Hematopoietic multipotent progenitor cell treated with erythropoietin and hydrocortisone succinate and interleukin-3 and kit ligand, for 17 days (in vitro differentiated cells): ENCODE measurements around the gene SPTLC2.

Source experiments
- DNase-seq: peaks from one replicate; pipeline ENCODE4 v3.0.0-alpha.2; 2015; ENCODE audit warnings: low spot score

SPTLC2 gene

DNA sequence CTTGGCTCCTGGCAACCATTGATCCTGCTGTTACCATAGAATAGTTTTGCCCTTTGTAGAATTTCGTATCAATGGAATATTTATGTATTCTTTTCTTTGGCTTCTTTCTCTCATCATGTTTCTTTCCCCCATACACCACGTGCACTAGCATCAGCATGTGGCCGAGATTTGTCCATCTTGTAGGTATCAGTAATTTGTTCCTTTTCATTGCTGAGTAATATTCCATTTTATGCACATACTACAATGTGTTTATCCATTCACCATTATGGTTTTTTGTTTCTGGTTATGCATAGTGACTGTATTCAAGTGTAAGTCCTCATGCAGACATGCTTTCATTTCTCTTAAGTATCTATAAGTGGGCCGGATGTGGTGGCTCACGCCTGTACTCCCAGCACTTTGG lies 113.3 kb downstream of the SPTLC2 start:
- no peak for DNase-seq

DNA sequence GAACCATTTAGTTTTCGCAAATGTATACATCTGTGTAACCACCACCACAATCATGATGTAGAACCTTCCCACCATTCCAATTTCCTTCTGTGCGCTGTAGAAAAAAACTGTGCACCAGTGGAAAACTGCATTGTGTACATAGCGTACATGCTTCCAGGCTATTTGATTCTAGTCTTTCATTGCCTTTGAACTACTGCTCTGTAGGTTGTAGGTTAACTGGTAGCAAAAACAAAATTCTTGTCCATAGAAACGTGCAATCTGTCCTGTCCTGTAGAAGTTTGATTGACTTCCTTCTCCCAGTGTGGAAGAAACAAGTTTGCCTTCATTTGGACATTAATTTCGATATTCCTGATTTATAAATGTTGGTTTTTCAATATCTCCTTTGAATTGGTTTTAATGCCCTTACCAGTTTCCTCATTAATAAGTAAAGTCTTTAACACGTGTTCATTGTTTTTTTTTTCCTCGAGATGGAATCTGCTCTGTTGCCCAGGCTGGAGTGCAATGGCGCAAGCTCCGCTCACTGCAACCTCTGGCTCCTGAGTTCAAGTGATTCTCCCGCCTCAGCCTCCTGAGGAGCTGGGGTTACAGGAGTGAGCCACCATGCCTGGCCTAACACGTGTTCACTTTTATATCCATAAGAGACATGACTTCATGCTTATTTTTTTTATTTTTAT lies 114.2 kb downstream of the SPTLC2 start:
- DNase-seq = no peak

DNA sequence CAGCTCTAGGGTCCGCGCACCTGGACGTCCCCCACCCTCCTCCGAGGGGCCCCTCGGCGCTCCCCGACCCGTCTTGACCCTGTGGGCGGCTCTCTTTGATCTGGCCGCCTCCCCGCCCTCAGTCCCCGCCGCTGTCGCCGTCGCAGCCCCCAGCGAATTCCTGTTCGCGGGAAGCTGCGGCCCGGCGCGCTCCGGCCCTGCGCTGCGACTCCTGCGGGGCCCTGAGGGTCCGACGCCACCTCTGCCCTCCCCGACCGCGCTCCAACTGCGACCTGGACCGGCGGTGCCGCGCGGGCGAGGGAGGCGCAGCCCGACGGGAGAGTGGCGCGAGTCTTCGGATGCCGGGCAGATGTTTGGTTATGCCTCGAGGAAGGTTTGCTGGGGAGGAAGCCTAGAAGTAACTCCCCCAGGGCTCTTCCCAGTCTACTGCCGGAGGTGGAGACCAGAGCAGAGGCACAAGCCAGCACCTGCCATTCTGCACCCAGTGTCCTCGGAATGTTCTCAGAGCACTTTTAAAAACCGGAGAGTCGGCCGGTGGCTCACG lies 117.4 kb downstream of the SPTLC2 start:
- no peak for DNase-seq

DNA sequence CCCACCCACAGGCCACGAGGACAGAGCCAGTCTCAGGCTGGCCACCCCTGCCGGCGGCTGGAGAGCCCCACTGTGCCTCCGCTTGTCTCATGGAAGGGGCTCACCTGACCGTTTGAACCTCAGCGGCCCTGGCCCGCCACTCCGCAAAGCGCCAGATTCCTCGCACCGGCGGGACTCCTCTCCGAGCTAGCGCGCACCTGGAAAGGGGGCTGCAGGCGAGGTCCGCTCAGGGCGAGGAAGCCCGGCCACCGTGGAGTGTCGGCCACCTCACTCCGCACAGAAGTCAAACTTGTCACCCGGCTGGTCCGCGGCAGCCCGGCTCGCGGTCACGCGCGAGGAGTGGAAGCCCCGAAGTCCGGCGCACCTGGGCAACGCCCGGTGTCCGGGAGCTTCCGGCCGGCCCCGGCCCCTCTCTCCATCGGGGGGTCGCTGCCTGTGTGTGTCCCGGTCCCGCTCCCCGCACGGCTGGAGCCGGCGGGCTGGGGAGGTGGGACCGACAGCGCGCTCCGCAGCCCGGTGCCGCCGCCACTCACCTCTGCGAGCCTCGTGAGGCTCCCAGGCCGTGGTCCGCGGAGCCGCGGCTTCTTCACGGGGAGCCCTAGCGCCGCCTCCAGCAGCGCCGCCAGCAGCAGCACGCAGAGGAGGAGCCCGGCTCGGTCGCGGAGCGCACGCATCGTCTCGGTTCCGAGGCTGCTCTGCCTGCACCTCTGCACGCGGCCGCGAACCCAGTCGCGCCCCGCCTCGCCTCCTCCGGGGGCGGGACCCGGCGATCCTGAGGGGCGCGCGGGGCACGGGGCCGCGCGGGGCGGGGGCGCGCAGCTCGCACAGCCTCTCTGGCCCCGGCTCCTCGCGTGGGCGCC lies 118.1 kb downstream of the SPTLC2 start, which contains the start of gene ISM2:
Gene ISM2 (minus strand): TSS at position 697 of the 860 bp plus-strand sequence. CDS start 23 bp downstream, at position 674.
- DNase-seq = no peak

DNA sequence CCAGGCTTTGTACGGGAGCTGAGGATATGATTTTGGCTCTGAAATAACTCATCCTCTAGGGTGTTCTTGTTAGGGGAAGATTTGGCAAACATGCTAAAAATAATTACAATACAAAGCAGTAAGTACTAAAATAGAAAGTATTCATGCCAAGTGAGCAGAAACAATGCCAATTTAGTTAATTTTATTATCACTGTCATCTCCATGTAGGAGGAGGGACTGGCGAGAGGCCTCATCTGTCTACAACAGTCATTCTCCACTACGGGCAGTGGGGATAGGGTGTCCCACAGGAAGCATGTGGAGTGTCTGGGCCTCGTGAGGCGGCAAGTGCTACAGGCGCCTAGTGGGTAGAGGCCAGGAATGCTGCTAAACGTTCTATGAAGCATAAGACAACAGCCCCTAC lies 121.1 kb downstream of the SPTLC2 start:
- no peak for DNase-seq

DNA sequence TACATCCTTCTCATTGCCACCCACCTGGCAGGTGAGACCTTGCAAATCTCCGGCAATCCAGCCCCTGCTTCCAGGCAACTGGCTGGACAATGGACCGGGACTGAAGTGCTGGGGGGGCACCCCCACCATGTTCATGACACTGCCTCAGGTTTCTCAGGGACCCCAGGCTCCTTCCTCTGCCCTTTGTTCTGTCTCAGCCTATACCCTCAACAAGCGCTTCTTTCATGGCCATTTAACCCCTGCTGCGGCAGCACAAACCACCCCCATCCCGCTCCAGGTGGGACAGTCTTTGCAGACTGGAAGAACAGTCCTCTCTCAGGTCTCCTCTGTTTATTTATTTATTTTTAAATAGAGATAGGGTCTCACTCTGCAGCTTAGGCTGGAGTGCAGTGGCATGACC lies 125.4 kb downstream of the SPTLC2 start:
- no peak for DNase-seq

DNA sequence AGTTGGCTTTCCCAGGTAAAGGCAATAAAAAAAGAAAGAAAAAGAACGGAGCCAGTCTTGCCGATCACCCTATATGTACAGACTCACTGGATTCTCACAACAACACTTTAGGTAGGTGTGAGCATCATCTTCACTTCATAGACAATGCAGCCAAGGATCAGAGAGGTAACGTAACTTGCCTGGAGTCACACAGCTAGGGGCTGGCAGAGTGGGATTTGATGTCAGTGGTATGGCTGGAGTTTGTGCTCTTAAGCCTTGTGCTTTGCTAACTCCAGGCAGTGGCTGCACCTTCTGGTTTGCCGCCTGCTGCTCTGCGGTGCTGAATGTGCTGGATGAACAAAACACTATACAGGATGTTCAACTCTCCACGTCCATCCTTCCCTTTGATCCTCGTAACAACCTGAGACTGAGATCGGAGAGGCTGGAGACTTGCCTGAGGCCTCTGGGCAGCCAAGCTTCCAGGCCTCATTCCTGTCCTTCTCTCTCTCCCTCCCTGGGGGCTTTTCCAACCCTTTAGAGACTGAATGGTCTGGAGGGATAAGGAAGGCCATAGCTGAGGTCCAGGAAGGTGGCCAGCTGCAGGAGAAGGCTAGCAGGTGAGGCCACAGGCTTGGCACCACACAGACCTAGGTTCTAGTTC lies 126.0 kb downstream of the SPTLC2 start:
- DNase-seq = no peak

DNA sequence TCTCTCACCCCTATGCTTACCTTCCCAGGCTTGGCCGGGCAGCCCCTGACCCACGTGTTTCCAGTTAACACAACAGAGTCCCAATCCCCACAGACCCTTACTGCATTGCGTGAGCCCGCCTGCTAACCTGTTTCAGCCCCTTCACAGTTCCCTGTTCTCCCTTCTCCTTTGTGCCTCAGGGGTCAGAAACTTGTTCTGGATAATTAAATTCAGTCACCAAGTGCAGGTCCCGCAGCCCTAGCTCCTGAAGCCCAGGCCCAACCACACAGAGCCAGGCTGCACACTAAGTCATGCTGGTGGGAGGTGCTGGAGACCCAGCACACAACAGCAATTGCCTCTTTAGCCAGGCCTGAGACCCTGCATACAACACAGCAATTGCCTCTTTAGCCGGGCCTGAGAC lies 127.4 kb downstream of the SPTLC2 start:
- no peak for DNase-seq

DNA sequence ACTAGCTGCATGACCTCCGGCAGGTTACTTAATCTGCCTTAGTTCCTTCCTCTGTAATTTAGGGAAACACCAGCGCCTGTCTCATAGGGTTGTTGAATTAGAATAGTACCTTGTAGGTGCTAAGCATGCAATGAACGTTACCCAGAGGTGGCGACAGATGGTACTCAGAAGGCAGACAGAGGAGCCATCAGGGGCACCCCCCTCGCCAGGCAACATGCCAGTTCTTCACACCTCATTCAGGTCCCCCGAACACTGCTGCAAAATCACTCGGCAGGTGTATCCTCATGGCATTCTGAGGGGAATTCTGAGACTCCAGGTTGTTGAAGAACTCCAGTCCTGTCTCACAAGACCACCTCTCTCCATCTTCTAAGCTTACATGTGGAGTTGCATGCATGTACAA lies 127.9 kb downstream of the SPTLC2 start:
- DNase-seq = no peak

DNA sequence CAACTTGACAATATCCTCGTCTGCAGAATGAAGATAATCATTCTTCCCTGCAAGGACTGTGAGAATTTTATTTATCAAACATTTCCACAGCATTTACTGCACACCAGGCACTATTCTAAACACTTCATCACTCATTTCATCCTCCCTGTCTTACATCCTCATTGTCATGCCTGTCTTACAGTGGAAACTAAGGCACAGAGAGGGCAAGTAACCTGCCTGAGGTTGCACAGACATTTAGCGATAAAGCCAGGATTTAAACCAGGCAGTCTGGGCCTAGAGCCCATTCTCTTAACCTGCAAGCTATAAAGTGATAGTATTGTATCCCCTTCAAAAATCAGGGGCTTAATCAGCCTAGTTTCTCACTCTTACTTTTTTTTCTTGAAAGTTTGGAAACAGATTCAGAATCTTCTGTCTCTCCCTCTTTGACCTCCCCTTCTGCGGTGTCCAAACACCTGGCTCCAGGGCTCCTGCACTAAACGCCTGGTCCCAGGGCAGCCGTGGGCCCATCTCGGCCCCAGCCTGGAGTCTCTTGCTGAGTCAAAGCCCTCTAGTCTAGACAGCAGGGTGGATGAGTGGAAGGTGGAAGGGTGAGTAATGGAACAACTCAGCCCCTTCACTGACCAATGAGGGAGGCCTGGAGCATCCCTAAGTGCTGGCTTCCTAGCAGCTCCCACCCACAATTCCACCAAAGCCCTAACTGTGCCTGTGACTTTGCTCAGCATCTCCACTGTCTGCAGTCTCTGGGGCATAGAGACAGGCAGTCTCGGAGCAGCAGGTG lies 130.3 kb downstream of the SPTLC2 start:
- DNase-seq = no peak

DNA sequence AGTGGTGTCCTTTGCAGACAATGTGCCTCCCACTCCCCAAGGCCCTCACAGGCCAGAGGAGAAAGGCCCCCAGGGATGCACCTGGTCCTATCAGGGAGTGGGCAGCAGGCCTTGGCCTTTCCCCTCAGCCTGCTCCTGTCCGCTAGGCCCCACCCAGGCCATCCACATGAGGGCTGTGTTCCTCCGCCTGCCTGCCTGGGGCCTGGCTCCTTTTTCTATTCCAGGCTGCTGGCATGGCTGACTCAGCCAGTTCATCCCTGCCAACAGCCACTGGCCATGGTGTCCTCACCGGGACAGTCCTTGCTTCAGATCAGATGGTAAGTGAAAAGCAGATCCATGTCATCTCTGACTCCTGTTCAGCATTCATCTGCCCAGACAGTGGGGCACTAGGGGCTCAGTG lies 131.2 kb downstream of the SPTLC2 start:
- DNase-seq = no peak

DNA sequence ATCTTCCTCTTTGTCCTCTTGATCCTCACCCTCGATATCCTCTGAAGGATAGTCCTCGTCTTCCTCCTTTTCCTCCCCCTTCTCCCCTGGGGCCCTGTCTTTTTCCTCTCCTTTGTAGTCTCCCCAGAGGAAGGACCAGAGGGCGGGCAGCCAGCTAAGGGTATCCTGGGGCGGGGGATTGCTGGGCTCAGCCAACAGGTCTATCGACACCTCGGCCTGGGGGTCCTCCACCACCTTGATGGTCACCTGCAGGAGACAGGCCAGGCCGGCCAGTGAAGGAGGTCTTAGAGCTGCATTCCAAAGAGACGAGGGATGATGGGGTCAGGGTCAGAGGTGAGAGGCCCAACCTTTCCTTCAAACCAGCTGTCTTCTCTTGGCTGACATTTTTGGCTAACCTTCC lies 134.0 kb downstream of the SPTLC2 start:
- DNase-seq = no peak

DNA sequence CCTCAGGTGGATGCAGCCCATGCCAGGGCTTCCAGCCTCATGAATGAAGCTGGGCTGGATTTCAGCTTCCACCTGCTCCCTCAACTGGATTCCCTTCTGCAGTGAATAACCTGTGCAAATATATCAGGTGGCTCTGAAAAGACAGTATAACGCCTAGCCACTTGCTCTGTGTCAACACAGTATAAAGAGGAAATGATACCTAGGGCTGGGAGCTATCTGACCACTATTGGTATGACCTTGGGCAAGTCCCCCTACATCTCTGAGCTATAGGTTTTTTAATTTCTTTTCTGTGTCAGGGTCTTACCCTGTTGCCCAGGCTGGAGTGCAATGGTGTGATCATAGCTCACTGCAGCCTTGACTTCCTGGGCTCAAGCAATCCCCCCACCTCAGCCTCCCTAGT lies 137.6 kb downstream of the SPTLC2 start:
- DNase-seq = no peak

DNA sequence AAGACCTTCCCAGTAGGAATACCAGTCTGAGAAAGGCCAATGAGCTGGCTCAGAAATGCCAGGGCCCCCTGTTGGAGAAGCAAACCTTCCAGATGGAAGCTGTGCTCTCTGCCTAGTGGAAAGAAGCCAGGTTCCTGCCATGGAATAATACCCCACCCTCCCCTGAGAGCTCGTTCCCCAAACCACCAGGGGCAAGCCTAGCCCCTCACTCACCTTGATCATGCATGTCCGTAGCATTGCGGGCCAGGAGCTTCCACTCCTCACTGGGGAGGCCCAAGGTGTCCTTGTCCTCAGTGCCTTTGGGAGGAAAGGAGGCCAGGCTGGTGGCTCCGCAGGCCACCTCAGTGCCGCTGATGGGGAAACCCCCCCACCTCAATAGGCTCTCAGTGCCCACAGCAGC lies 138.4 kb downstream of the SPTLC2 start:
- DNase-seq = no peak

DNA sequence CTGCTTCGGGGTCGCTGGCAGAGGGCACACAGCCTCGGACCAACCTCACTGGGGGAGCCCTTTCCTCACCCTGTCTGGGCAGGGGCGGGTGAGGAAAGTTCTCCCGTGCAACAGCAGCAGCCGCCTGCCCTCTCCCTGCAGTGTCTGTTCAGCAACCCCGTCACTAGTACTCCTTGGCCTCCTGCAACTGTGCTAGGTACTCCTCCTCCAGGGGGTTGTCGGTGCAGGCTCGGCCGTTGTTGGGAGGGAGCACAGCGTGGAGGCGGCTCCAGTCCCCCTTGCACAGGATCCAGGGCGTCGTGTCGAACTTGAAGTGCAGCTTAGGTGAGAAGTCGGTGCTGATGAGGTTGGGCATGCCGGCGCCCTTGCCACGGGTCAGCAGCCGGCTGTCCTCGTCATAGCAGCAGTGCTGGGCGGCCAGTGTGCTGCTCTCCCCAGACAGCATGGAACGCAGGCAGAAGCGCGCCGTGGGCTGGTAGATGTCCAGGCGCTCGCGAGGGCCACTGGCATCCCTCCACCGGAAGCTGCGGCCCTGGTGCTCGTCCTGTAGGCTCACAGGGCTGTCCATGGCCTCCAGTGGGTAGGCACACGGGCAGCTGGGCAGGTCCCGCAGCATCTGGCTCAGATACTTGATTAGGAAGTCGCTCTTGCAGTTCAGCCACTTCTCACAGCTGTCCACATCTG lies 140.9 kb downstream of the SPTLC2 start:
- no peak for DNase-seq

DNA sequence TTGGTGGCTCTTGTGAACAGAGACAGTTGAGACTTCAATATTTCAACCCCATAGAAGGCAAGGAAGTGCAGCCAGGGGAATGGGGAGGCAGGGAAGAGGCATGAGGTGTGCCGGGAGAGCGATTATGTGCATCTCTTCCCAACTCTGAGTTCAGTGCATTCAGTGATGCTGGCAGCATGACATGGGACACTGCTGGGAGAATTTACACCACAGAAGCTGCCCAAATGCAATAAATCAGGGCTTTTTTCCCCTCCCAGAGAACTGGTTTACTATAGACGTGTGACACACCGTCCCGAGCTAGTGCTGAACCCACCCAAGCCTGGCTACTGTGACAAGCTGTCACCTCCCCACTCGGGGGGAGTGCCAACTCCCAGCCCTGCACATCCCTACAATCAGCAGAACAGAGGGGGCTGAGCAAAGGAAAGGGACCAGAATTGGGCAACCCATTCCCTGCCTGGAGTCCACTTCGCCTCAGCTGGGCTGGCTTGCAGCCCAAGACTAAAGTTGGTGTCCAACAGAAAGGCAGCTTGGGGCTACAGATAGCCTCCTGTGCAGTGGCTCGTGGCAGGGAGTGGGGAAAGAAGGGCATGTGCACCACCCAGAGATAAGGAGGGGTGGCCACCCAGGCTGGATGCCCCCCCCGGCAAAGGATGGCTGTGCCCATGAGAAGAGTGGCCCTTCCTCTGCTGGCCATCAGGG lies 141.8 kb downstream of the SPTLC2 start:
- DNase-seq = no peak

DNA sequence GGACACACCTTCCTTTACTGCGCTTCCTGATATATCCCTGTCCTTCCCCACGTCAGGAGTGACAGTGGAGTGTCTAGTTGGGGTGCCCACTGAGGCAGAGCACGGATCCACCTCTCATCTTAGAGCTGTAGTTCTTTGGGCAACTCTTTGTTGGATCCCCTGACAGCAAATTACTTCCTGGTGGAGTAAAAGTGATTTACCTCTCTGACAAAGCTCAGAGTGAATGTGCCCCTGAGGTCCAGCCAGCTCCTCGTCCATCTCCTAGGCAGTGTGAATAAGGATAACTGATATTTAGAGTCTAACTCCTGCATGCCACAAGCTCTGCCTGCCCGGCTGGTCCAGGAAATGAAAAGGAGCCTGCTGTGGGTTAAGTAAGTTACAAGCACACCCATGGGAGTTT lies 142.5 kb downstream of the SPTLC2 start:
- DNase-seq = no peak

DNA sequence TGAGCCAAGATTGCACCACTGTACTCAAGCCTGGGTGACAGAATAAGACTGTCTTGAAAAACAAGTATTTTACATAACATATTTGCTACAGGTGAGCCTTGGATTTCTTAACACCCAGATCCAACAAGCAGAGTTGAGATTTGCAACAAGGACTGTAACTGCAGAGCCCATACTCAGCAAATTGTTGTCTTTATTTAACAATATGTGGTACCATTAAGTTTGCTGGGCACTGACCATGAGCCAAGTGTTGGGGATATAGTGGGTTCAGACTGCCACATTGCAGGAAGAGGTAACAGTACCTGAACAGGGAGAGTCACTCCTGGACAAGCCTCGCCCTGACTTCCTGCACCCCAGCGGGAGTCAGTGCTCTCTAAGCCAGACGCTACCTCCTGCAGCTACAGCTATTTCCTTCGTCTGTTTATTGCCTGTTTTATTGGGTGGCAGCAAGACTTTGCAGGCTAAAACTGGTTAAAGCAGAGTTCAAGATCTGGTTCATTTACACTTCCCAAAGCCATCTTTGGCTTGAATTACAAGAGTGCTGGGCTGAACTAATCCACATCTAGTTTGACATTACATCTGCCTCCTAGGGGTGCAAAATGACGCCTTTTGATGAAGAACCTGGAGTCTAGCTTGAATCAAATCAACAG lies 146.1 kb downstream of the SPTLC2 start:
- DNase-seq = no peak

DNA sequence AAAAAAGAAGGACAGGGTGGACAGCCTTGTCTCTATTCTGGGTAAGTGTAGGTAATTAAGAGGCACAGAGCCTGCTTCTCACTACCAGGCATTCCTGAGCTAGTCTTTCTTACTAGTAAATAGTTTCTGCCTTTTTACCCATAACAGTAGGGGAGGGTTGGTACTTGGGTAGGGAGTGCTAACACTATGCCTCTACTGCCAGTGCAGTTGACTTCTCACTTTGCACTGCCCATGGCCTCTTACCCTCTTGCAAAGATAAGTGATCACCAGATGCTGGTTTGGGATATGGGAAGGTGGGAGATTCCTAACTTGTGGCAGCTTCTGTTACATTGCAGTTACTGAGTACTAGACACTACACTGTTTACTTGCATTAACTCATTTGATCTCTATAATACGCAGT lies 146.9 kb downstream of the SPTLC2 start:
- DNase-seq = no peak

DNA sequence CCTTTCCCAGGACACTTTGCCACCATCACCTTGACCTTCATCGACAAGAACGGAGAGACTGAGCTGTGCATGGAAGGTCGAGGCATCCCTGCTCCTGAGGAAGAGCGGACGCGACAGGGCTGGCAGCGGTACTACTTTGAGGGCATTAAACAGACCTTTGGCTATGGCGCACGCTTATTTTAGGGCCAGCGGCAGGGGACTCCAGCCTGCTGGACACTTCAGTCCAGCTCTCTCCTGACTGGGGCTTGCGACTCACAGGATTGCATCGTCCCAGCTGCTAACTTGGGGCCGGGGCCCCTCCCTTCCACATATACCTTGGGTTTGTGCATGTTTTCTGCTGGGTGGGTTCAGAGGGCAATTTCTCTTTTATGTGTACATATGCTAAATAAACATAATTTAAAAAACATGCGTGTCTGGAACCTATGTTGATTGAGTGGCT lies 147.4 kb downstream of the SPTLC2 start:
- DNase-seq = no peak
